ENCODE measurements around the gene MTPN. TPM values are rescaled to one million over a fixed set of nuclear protein-coding genes. Genes with fewer than 3 reads are reported as not detected.

MTPN gene
- total RNA-seq, 1 experiment from 2014 or later: 98.2 TPM

- Histone ChIP-seq H3K14ac (ENCODE audit: insufficient read depth, low read length) (no peak overlapping the region), H3K4ac (ENCODE audit: low read depth, low read length) (no peak overlapping the region), H3K23ac (ENCODE audit: insufficient read length, low read depth, low read length) (no peak overlapping the region), H4K91ac (ENCODE audit: insufficient read length, low read depth, low read length) (no peak overlapping the region), H2AFZ (ENCODE audit: low read length) (no peak overlapping the region), H3K9ac (ENCODE audit: extremely low read depth, insufficient read length, low read length) (no peak overlapping the region), H3K27ac (ENCODE audit: insufficient read length, low read depth, low read length) (no peak overlapping the region), H3K4me2 (ENCODE audit: insufficient read depth, insufficient read length, low read length) (no peak overlapping the region), H3K27me3 (ENCODE audit: insufficient read depth, low read length) (no peaks in the 10 kb centered on the region), H3T11ph (ENCODE audit: low read length) (no peak overlapping the region), H2AK5ac (ENCODE audit: insufficient read length, low read length) (no peak overlapping the region), H2BK20ac (ENCODE audit: low read depth, low read length, poor library complexity, severe bottlenecking) (no peak overlapping the region), H3K23me2 (ENCODE audit: insufficient read length, low read depth, low read length, poor library complexity, severe bottlenecking) (no peaks in the 10 kb centered on the region), H3K18ac (ENCODE audit: insufficient read length, low read depth, low read length) (no peak overlapping the region), H2BK15ac (ENCODE audit: low read depth, low read length) (no peak overlapping the region), H3K79me2 (ENCODE audit: insufficient read depth, low read length) (peaks cover 3% of the 10 kb centered on the region; the same call in 1 of the 2 replicates), H4K20me1 (ENCODE audit: control insufficient read depth, insufficient read depth, insufficient read length) (no peaks in the 10 kb centered on the region), H3K4me1 (ENCODE audit: insufficient read depth, low read length) (no peaks in the 10 kb centered on the region), H2BK12ac (ENCODE audit: insufficient read length, low read depth, low read length) (no peak overlapping the region), H4K8ac (replicated peaks; ENCODE audit: insufficient read length, low read depth, low read length) (no peak overlapping the region), H3K56ac (ENCODE audit: insufficient read length, low read depth, low read length) (no peak overlapping the region), H2BK120ac (ENCODE audit: low read depth, low read length, poor library complexity, severe bottlenecking) (no peak overlapping the region), H4K5ac (ENCODE audit: insufficient read length, low read depth, low read length) (no peak overlapping the region), H2BK5ac (ENCODE audit: insufficient read length, low read length) (no peak overlapping the region), H3K9me3 (ENCODE audit: control insufficient read depth, low read depth, low read length) (no peaks in the 10 kb centered on the region), H3K79me1 (ENCODE audit: insufficient read depth, low read depth, low read length, poor library complexity, severe bottlenecking) (no peaks in the 10 kb centered on the region)
- H3K4me3 Mint-ChIP-seq: no peak overlapping the region
- peaks cover 5 to 8% of the 10 kb centered on the region in 2 experiments; a peak in 2 of 4 replicates for H3K4me1 Mint-ChIP-seq
- TF ChIP-seq CTCF (conservative IDR thresholded peaks at IDR 0.05): no peak
- no peak overlapping the region for H3K27ac Mint-ChIP-seq
- no CpG with 5 or more reads among the region's 2 CpGs for WGBS (ENCODE audit: extremely low coverage, insufficient read length, low lambda C conversion rate)
- no peaks in the 10 kb centered on the region for H3K9me3 Mint-ChIP-seq
- no peaks in the 10 kb centered on the region for H3K27me3 Mint-ChIP-seq (ENCODE audit: low read depth)
- H3K36me3 Mint-ChIP-seq (ENCODE audit: insufficient read depth in 1 of 3, low read depth in 3 of 3): peaks cover 6 to 37% (median 27%) of the 10 kb centered on the region in 3 experiments; a peak in 5 of 7 replicates
- no peak for DNase-seq
These were observed 26.2 kb downstream of the MTPN start for GRCh38 chr7:135950972-135951371.

Data from H9 (cell line).